Measurements from ENCODE around the gene RHBDL3.
A peak's percentile ranks its signal among the peaks of the same experiment; 100 is the strongest.

RHBDL3 gene

GRCh38 chr17:32266389-32267301 is 1.0 kb downstream of the RHBDL3 start:
- DNase-seq (ENCODE audit: low read depth, low spot score), result peak; percentile 25

DNA sequence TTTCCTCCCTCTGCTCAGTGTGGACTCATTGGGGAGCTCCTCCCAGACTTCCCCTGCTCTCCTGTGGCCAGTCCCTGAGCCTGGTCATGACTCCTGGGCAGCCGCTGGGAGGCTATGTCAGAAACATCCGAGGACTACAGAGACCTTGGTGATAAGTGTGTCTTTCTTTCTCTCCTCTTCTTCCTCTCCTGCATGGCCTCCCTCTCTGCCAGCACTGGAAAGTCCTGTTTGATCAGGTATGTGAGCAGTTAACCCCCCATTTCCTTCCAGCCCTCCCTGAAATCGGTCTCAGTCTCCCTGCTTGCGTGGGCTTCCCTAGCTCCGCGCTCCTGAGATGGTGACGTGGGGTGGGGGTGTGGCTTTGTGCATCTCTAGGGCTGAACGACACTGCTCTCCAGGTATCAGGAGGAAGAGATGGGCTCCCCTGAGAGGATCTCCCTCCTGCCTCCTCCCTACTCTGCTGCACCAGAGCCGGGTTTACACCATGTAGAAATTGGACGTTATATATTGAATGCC is 2.1 kb downstream of the RHBDL3 start:
- no peak for DNase-seq (ENCODE audit: low read depth, low spot score)

DNA sequence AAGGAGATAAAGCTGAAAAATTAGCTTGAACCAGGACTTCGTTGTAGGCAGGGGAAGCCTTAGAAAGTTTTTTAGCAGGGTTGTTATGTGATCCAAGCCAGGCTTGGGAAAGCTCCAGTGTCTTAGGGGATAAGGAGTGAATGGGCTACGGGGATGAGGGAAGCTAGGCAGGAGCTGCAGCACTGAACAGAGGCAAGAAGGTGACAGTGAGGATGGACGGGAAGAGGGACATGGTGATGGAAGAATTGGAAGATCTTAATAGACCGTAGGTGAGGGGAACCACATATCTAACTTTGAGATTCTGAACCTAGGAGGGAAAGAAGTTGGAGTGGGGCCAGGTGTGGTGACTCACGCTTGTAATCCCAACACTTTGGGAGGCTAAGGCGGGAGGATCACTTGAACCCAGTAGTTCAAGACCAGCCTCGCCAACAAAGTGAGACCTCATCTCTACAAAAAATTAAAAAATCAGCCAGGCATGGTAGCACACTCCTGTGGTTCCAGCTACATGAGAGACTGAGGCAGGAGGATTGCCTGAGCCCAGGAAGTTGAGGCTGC is 3.2 kb downstream of the RHBDL3 start:
- DNase-seq (ENCODE audit: low read depth, low spot score), result no peak

DNA sequence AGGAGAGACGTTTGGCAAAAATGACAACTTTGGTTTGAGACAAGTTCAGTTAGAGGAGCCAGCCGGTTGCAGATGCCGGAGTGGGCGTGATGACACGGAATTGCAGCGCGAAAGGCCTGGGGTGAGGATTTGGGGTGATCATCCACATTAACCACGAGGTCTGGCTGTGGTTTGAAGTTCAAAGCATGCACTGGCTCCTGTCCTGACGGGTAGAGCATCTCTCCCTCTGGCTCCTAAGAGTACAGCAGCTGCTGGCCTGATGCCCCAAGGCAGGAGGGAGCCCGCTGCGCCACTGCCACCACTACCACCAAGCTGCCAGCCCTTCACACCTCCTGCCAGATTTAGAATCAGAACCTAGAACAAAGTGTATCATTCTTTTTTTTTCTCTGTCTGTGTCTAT is 3.7 kb downstream of the RHBDL3 start:
- no peak for DNase-seq (ENCODE audit: low read depth, low spot score)

DNA sequence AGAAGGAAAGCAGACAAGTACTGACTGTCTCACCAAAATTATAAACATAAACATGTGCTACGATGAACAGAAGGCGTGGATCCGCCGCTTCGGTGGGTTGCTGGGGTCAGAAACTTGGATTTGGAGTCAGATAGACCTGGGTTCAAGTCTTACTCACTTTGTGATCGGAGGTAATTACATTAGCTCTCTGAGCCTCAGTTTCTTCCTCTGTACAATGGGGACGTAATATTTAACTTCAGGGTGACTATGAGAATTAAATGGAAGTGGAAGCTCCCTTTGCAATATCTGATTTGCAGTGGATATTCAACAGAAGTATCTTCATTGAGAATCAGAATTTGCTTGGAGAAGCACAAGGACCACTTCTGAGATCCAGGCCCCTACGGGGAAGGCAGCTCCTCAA is 6.2 kb downstream of the RHBDL3 start:
- DNase-seq (ENCODE audit: low read depth, low spot score), result no peak

- DNase-seq (ENCODE audit: low read depth, low spot score), result no peak
These were observed 8.5 kb downstream of the RHBDL3 start for GRCh38 chr17:32274101-32274500.

DNA sequence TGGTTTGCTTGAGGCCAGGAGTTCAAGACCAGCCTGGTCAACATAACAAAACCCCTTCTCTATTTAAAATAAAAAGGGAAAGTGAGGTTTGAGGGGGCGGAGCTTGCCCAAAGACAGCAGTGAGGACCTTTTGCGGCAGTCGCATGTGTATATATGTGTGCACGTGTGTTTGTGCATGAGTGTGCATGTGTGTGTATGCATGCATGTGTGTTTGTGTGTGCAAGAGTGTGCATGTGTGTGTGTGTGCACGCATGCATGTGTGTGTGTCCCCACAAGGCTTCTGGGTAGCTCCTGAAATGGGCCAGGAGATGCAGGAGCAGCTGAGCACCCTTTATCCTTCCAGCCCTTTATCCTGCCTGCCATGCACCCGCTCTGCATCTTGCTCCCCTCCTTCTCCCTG is 9.0 kb downstream of the RHBDL3 start:
- DNase-seq (ENCODE audit: low read depth, low spot score), result no peak

DNA sequence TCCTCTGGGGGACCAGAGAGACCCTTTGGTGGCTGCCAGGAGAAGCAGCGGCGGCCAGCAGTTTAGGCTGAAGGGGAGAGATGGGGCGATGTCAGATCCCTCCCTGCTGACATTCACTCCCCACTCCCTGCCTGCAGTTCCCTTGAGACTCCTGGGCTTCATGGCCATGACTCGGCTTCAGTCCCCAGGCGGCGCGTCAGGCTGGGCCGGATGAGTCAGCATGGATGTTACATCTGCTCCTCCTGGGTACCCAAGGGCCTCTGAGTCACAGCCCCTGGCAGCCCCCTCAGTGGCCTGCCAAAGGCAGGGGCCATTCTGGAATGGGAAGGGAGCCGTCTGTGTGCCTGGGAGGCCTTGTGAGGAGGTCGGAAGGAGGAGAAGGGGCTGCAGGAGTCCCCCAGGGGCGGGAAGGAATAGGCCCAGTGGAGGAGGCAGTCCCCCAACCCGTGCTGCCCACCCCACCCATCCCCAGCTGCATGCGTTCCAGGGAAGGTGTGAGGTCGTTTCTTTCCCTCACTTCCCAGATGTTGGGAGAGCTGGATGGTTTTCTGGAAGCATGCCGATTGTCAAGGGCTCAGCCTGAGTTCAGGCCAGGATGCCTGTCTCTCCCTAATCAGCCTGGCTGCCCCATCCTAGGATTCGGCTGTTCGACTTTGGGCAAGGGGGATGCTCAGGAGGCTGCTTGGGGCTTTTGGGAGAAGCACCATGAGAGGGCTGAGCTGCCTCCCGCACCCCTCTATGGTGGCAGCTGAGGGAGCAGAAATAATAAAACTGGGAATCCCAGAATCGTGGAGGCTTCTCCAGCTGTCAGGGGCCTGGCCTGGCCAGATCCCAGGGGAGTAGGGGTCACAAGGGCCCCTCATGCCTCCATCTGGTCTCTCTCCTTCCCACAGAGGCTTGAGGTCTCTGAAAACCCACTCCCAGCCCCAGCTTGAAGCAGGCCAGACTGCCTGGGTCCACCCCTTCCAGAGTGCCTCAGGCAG is 9.7 kb downstream of the RHBDL3 start:
- DNase-seq (ENCODE audit: low read depth, low spot score), result peak; percentile 93

DNA sequence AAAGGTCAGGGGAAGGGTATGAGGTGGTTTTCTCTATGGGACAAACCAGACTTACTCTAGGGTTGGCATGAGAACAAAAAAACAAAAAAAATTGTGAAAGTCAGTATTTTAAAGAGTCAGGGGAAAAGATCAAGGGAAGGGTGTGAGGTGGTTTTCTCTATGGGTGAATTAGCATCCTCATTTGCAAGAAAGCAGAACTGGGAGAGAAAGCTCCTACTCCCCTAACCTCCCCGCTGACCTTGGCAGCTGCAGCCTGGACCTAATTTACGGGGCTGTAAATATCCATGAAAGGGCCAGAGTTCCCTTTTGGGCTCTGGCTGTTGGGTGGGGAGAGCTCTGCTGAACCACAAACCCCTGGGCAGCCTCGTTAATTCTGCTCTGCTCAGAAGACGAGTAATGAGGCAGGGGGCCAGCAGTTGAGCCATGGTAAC is 10.6 kb downstream of the RHBDL3 start:
- no peak for DNase-seq (ENCODE audit: low read depth, low spot score)

DNA sequence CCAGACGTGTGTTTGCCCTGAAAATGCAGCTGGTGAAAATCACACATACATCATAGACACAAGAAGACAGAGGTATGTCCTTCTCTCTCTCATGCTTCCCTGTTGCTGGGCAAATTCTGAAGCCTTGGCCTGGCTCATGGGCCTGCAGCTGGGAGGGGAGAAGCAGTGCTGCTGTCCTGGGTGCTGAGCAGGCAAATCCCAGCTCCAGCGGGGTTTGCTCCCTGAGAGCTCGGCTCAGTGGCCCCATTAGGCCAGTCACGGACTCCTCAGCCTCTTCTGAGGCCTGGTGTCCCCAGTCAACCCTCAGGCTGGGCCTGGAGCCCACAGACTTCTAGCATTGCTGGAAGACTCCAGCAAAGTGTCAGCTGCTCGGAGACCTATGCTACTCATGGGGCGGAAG is 11.7 kb downstream of the RHBDL3 start:
- DNase-seq (ENCODE audit: low read depth, low spot score), result peak; percentile 85

DNA sequence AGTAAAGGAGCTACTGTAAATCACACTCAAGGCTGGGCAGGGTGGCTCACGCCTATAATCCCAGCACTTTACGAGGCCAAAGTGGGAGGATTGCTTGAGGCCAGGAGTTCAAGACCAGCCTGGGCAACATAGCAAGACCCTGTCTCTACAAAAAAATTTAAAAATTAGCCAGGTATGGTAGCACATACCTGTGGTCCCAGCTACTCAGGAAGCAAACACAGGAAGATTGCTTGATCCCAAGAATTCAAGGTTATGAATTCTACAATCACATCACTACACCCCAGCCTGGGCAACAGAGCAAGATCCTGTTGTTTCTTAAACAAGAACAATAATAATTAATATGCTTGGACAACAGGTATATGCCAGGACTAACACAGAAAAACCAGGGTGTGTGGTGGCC is 13.2 kb downstream of the RHBDL3 start:
- DNase-seq (ENCODE audit: low read depth, low spot score), result no peak

DNA sequence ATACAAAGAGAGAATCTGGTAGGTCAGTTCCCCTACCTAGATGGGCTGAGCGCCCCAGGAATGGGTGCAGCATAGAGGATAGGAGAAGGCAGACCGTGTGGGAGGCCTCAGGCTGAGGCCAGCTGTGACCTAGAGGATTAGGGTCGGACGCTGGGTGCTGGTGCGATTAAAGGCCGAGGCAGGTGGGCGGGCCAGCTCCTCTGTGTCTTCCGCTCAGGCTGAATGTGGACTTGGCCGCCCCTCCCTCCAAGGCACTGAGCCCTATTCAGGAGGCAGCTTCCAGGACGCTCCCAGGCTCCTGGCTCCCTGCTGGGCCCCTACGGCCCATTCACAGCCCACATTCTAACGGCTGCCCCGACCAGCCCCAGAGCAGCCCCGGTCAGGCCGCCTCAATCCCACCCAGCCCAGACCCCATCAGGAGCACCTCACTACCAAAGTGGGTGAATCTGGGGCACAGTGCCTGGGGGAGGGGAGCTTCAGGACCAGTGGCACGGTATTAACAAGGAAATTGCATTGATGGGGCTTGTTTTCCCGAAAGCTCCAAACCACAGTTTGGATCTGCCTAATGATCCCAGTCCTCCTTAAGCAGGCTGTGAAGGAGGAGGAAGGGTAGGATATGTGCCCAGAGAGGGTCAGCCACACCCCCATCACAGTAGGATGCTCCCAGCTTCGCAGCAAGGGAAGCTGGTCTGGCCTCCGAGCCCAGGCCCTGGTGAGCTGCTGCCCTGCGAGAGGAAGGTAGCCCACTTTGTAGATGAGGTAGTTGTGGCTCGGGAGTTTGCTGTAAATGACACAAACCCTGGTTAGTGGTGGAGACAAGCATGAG is 14.5 kb downstream of the RHBDL3 start:
- no peak for DNase-seq (ENCODE audit: low read depth, low spot score)

DNA sequence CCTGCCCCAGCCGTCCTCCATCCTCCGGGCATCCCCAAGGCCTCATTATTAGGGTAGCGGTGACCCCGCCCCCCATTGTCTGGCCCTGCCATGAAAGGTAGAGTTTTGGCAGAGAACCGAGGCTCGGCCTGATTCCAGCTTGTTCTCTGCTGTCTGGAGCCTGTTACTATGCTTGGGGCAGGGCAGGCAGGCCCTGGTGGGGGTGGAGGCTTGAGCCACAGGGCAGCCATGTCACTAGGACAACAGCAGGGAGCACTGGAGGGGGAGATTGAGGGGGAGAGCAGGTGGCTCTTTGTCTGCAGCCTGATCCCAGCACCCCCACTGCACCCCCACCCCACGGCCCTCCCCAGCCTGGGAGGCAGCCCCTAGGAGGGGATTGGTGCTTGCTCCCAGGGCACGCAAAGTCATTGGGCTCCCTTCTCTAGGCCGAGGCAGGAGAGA is 15.4 kb downstream of the RHBDL3 start:
- peak; percentile 62 for DNase-seq (ENCODE audit: low read depth, low spot score)

DNA sequence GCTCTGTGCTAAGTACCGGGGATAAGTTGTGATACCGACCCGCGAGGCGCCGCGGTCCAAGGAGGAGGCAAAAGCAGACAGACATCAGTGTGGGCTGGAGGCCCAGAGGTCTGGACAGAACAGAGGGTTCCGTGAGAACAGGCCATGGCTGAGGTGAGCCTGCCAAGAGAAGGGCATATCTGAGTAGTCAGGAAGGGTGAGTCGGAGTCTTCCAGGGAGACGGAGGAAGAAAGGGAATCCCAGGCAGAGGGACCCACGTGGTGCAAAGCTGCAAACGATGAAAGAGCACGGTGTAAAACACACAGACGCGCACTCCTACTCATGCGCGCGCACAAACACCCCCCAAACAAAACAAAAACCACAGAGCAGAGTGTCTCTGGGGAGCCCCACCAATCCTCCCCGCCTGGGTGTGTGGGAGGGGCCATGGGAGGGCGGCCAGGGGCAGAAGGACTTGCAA is 18.1 kb downstream of the RHBDL3 start:
- peak; percentile 54 for DNase-seq (ENCODE audit: low read depth, low spot score)

GRCh38 chr17:32285306-32285705 is 19.7 kb downstream of the RHBDL3 start:
- no peak for DNase-seq (ENCODE audit: low read depth, low spot score)

- no peak for DNase-seq (ENCODE audit: low read depth, low spot score)
These were observed 20.3 kb downstream of the RHBDL3 start for GRCh38 chr17:32285746-32286517.

- no peak for DNase-seq (ENCODE audit: low read depth, low spot score)
These were observed 20.9 kb downstream of the RHBDL3 start for GRCh38 chr17:32286518-32286900.

DNA sequence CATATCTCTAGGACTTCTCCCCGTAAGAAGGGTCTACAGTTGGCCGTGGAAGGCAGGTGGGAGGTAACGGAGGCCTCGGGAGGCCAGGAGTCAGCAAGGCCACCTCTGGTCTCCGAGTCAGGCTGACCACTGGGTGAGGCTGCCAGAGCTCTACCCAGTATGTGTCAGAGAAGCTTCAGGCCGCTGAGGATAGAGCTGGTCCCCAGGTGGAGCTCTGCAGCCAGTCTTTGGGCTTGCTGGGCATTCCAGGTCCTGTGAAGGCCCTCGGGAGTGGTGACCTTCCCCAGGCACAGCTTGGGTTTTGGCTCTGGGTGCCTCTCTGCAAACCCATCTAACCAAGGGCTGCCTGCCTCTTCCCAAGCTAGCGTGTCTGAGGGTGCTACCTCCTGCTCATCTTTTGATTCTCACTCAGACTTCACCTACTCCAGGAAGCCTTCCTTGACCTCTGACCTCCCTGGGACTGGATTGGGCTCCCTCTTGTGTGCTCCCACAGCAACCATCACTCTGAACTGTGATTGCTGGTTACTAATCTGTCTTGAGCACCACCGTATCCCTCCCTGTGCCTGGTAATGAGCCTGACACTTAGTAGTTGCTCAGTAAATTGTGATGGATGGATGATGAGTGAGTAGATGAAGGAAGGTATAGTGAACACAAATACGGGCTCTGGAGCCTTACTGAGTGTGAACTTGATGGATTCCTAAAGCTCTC is 22.3 kb downstream of the RHBDL3 start:
- DNase-seq (ENCODE audit: low read depth, low spot score), result no peak

- no peak for DNase-seq (ENCODE audit: low read depth, low spot score)
These were observed 23.0 kb downstream of the RHBDL3 start for GRCh38 chr17:32288615-32289014.

All from astrocyte of the hippocampus (primary cell).